ENCODE measurements around the gene ABCA9. TPM values are rescaled to one million over a fixed set of nuclear protein-coding genes. Genes with fewer than 3 reads are reported as not detected.
"Not testable (repeated sequence)": the region's sequence is repeated elsewhere in the genome, so short reads cannot be mapped to it uniquely, and the experiment has no call there.

Gene ABCA9
- total and polyA plus RNA-seq, 2 experiments from 2014 or later, result 0.24 to 0.65 TPM

DNA sequence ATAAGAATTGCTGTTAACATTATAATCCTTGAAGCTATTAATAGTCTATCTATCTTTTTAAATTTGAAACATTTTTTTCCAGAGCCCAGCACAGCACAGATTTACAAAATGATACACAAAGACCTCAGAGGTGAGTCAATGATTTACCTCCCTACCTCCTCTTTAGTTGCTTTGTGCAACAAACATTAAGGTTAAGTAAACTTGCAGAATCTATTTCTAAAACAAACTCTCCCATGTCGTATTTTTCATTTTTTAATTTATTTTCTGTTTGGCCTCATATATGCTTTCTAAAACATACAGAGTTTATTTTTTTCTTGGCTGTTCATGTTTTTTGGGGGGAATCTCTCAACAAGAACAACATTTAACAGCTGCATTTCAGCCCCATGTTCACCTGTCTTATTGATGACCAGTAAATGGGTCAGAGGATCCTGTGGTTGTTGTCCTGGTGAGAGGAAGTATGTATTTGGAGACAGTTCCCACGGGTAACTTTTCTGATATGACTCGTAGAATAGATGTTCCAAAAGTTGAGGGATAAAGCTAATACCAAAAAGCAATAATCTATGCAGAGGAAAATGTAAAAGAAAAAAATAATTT is 42.6 kb downstream of the ABCA9 start:
- H3K27ac ChIP-seq, result no peak overlapping the region
- H3K79me2 ChIP-seq (ENCODE audit: insufficient read depth), result no peaks in the 10 kb centered on the region
- peaks cover 8% of the 10 kb centered on the region for H3K4me1 ChIP-seq (ENCODE audit: insufficient read depth)
- H3K4me2 ChIP-seq (ENCODE audit: unreplicated experiment), result no peak overlapping the region
- H3K36me3 ChIP-seq (ENCODE audit: low read depth), result no peaks in the 10 kb centered on the region
- H3K4me3 ChIP-seq, result no peak overlapping the region
- no peaks in the 10 kb centered on the region for H3K27me3 ChIP-seq (replicated peaks; ENCODE audit: insufficient read depth)
- H4K20me1 ChIP-seq (ENCODE audit: insufficient read depth), result no peaks in the 10 kb centered on the region
- H2AFZ ChIP-seq, result no peak overlapping the region
- in situ Hi-C loops (cut with MboI), result no loop called here
- H3K9me2 ChIP-seq (ENCODE audit: insufficient read depth), result no peaks in the 10 kb centered on the region
- no peak overlapping the region for H3K9ac ChIP-seq
- no peak for DNase-seq
- no peaks in the 10 kb centered on the region for H3K9me3 ChIP-seq (ENCODE audit: low read depth)
- 86 to 91% methylated on average over 3 of the region's 3 CpGs for WGBS, 2 experiments (ENCODE audit: low coverage in 1 of 2, low lambda C conversion rate in 2 of 2, missing lambda C conversion rate in 2 of 2)
- TF ChIP-seq EZH2phosphoT487 (IDR thresholded peaks at IDR 0.05; ENCODE audit: insufficient read depth, low read depth) (no peak), EZH2 (IDR thresholded peaks at IDR 0.05; ENCODE audit: insufficient read depth, poor library complexity, severe bottlenecking) (no peak)
- 0 out of 2 replicates have a peak, but pooled peaks cover 6% of the 10 kb centered on the region for H3F3A ChIP-seq (ENCODE audit: insufficient read depth)

- no peak for DNase-seq
- 86% methylated on average over 2 of the region's 2 CpGs for WGBS, 2 experiments (ENCODE audit: low coverage in 1 of 2, low lambda C conversion rate in 2 of 2, missing lambda C conversion rate in 2 of 2)
- H3K27me3 ChIP-seq (replicated peaks; ENCODE audit: insufficient read depth), result no peaks in the 10 kb centered on the region
- no peak overlapping the region for H2AFZ ChIP-seq
- no peak overlapping the region for H3K9ac ChIP-seq
- in situ Hi-C loops (cut with MboI), result no loop called here
- no peak overlapping the region for H3K4me2 ChIP-seq (ENCODE audit: unreplicated experiment)
- no peaks in the 10 kb centered on the region for H3K9me2 ChIP-seq (ENCODE audit: insufficient read depth)
- no peaks in the 10 kb centered on the region for H3K79me2 ChIP-seq (ENCODE audit: insufficient read depth)
- no peak overlapping the region for H3K4me3 ChIP-seq
- H3K36me3 ChIP-seq (ENCODE audit: low read depth), result no peaks in the 10 kb centered on the region
- TF ChIP-seq EZH2phosphoT487 (IDR thresholded peaks at IDR 0.05; ENCODE audit: insufficient read depth, low read depth) (no peak), EZH2 (IDR thresholded peaks at IDR 0.05; ENCODE audit: insufficient read depth, poor library complexity, severe bottlenecking) (no peak)
- H3K9me3 ChIP-seq (ENCODE audit: low read depth), result no peaks in the 10 kb centered on the region
- 0 out of 2 replicates have a peak, but pooled peaks cover 7% of the 10 kb centered on the region for H3F3A ChIP-seq (ENCODE audit: insufficient read depth)
- H3K4me1 ChIP-seq (ENCODE audit: insufficient read depth), result peaks cover 8% of the 10 kb centered on the region
- no peak overlapping the region for H3K27ac ChIP-seq
- no peaks in the 10 kb centered on the region for H4K20me1 ChIP-seq (ENCODE audit: insufficient read depth)
Observed at GRCh38 chr17:69015631-69016030, 45.1 kb downstream of the ABCA9 start.

DNA sequence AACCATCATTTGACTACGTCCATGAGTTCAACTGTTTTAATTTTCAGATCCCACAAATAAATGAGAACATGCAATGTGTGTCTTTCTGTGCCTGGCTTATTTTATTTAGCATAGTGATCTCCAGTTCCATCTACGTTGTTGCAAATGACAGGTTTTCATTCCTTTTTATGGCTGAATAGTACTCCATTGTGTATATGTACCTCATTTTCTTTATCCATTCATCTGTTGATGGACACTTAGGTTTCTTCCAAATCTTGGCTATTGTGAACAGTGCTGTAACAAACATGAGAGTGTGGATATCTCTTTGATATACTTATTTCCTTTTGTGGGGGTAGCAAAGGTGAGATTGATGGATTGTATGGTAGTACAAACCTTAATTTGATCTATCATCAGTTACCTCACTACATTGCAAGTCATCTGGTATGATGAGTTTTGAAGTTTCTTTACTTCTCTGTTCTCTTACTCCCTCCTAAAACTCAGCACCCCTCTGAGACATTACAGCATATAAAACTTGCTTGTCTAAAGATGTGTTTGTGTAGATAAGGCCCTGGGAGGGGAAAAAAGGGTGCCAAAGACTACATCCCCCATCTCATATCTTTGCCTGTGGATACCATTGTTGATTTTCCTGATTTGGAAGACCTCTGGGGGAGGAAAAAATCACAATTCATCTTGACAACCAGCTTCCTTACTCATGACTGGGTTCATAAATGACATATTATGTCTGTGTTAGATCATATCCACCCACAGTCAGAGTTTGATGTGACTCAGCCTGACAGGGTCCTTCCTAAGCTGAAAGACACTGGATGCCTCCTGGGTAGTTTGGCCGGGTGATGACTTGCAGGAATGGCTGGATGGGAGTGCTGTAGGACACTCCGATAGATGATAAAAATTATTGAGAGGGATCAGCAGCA is 47.6 kb downstream of the ABCA9 start:
- Histone ChIP-seq H3K9me3 (ENCODE audit: low read depth) (no peaks in the 10 kb centered on the region), H3K27ac (no peak overlapping the region), H4K20me1 (ENCODE audit: insufficient read depth) (no peaks in the 10 kb centered on the region), H2AFZ (peak overlapping the region; percentile 30), H3F3A (ENCODE audit: insufficient read depth) (0 out of 2 replicates have a peak, but pooled peaks cover 7% of the 10 kb centered on the region), H3K27me3 (replicated peaks; ENCODE audit: insufficient read depth) (no peaks in the 10 kb centered on the region), H3K4me1 (ENCODE audit: insufficient read depth) (peaks cover 8% of the 10 kb centered on the region), H3K79me2 (ENCODE audit: insufficient read depth) (no peaks in the 10 kb centered on the region), H3K36me3 (ENCODE audit: low read depth) (no peaks in the 10 kb centered on the region), H3K4me3 (no peak overlapping the region), H3K4me2 (ENCODE audit: unreplicated experiment) (no peak overlapping the region), H3K9ac (no peak overlapping the region), H3K9me2 (ENCODE audit: insufficient read depth) (no peaks in the 10 kb centered on the region)
- TF ChIP-seq EZH2phosphoT487 (IDR thresholded peaks at IDR 0.05; ENCODE audit: insufficient read depth, low read depth), result no peak
- TF ChIP-seq EZH2 (IDR thresholded peaks at IDR 0.05; ENCODE audit: insufficient read depth, poor library complexity, severe bottlenecking), result no peak
- DNase-seq, result peak; percentile 68
- in situ Hi-C loops (cut with MboI), result no loop called here
- 61 to 69% methylated on average over 4 of the region's 4 CpGs for WGBS, 2 experiments (ENCODE audit: low coverage in 1 of 2, low lambda C conversion rate in 2 of 2, missing lambda C conversion rate in 2 of 2)

GRCh38 chr17:69009930-69010329 is 50.8 kb downstream of the ABCA9 start:
- DNase-seq, result no peak
- Histone ChIP-seq H3K79me2 (ENCODE audit: insufficient read depth) (no peaks in the 10 kb centered on the region), H3K27ac (no peak overlapping the region), H2AFZ (no peak overlapping the region), H3K9ac (no peak overlapping the region), H3K4me3 (no peak overlapping the region), H3K9me3 (ENCODE audit: low read depth) (no peaks in the 10 kb centered on the region), H3K9me2 (ENCODE audit: insufficient read depth) (no peaks in the 10 kb centered on the region), H3F3A (ENCODE audit: insufficient read depth) (0 out of 2 replicates have a peak, but pooled peaks cover 7% of the 10 kb centered on the region), H4K20me1 (ENCODE audit: insufficient read depth) (no peaks in the 10 kb centered on the region), H3K27me3 (replicated peaks; ENCODE audit: insufficient read depth) (no peaks in the 10 kb centered on the region), H3K4me1 (ENCODE audit: insufficient read depth) (peaks cover 8% of the 10 kb centered on the region), H3K4me2 (ENCODE audit: unreplicated experiment) (no peak overlapping the region), H3K36me3 (ENCODE audit: low read depth) (no peaks in the 10 kb centered on the region; the same call in 1 of the 2 replicates)
- WGBS, 2 experiments (ENCODE audit: low coverage in 1 of 2, low lambda C conversion rate in 2 of 2, missing lambda C conversion rate in 2 of 2), result 94 to 98% methylated on average over 3 of the region's 3 CpGs
- in situ Hi-C loops (cut with MboI), result no loop called here
- no peak for TF ChIP-seq EZH2 (IDR thresholded peaks at IDR 0.05; ENCODE audit: insufficient read depth, poor library complexity, severe bottlenecking)
- TF ChIP-seq EZH2phosphoT487 (IDR thresholded peaks at IDR 0.05; ENCODE audit: insufficient read depth, low read depth), result no peak

GRCh38 chr17:69004759-69005158 is 56.0 kb downstream of the ABCA9 start:
- H3K9me2 ChIP-seq (ENCODE audit: insufficient read depth); H3K4me3 ChIP-seq; H3K9me3 ChIP-seq (ENCODE audit: low read depth); H3K79me2 ChIP-seq (ENCODE audit: insufficient read depth); DNase-seq; H3K27ac ChIP-seq; H2AFZ ChIP-seq; H3K4me1 ChIP-seq (ENCODE audit: insufficient read depth); H3K36me3 ChIP-seq (ENCODE audit: low read depth); H3K4me2 ChIP-seq (ENCODE audit: unreplicated experiment); H4K20me1 ChIP-seq (ENCODE audit: insufficient read depth); H3K27me3 ChIP-seq (replicated peaks; ENCODE audit: insufficient read depth); in situ Hi-C loops (cut with MboI); H3F3A ChIP-seq (ENCODE audit: insufficient read depth); H3K9ac ChIP-seq: not testable (repeated sequence)
- WGBS, 2 experiments (ENCODE audit: low coverage in 1 of 2, low lambda C conversion rate in 2 of 2, missing lambda C conversion rate in 2 of 2), result 81 to 88% methylated on average over 25 to 27 of the region's 27 CpGs

GRCh38 chr17:68999743-69000142 is 61.0 kb downstream of the ABCA9 start:
- H3K9ac ChIP-seq; H3K9me2 ChIP-seq (ENCODE audit: insufficient read depth); H2AFZ ChIP-seq; H3K27me3 ChIP-seq (replicated peaks; ENCODE audit: insufficient read depth); H3K4me3 ChIP-seq; H3K4me2 ChIP-seq (ENCODE audit: unreplicated experiment); H3K79me2 ChIP-seq (ENCODE audit: insufficient read depth); H3K27ac ChIP-seq; in situ Hi-C loops (cut with MboI); H3K36me3 ChIP-seq (ENCODE audit: low read depth); H3K4me1 ChIP-seq (ENCODE audit: insufficient read depth); DNase-seq; H4K20me1 ChIP-seq (ENCODE audit: insufficient read depth); H3F3A ChIP-seq (ENCODE audit: insufficient read depth); H3K9me3 ChIP-seq (ENCODE audit: low read depth): not testable (repeated sequence)
- WGBS, 2 experiments (ENCODE audit: low coverage in 1 of 2, low lambda C conversion rate in 2 of 2, missing lambda C conversion rate in 2 of 2), result 51 to 66% methylated on average over 3 of the region's 3 CpGs

Data from GM23248 (cell line).